ENCODE measurements around the gene P3H3. TPM values are rescaled to one million over a fixed set of nuclear protein-coding genes. Genes with fewer than 3 reads are reported as not detected.

The P3H3 gene
- total and polyA plus RNA-seq, 2 of the 4 experiments (the other 2 are of a cell fraction), result 27.8 to 83.9 TPM

- peaks cover 38% of the 10 kb centered on the region for H4K20me1 ChIP-seq (ENCODE audit: insufficient read depth, low read length)
- H3K9me3 ChIP-seq (ENCODE audit: control insufficient read depth, insufficient read depth, low read length), result no peaks in the 10 kb centered on the region
- in situ Hi-C loops (cut with MboI; ENCODE audit: low sequenced_read_pairs) (loop anchor here (5.0 kb wide), 1 partner anchor 96 kb away; no protein-coding TSS in a partner anchor), intact Hi-C loops (cut with micrococcal nuclease) (loop anchor here (5.0 kb wide), 1 partner anchor 771 kb away; no protein-coding TSS in a partner anchor), dilution Hi-C loops (cut with HindIII; ENCODE audit: low sequenced_read_pairs, unreplicated experiment) (no loop called here)
- ChIA-PET CTCF (no interaction called here), POLR2A (ENCODE audit: unreplicated experiment) (interaction anchor here (0.6 to 1.9 kb wide), 4 partner anchors 14 to 308 kb away, joined by 3 to 10 read pairs (median 4); partner anchors contain the start of gene USP5)
- H2BK120ac ChIP-seq (ENCODE audit: low read depth, low read length), result peak overlapping the region; percentile 65; the same call in 1 of the 2 replicates
- H2BK5ac ChIP-seq (ENCODE audit: low read depth, low read length, poor library complexity, severe bottlenecking), result peak overlapping the region; percentile 78
- H2AFZ ChIP-seq (replicated peaks; ENCODE audit: low read length, poor library complexity), result peak overlapping the region; percentile 95
- peak overlapping the region; percentile 92 for H4K5ac ChIP-seq (ENCODE audit: low read depth, low read length)
- peaks cover 14% of the 10 kb centered on the region for H3K4me1 ChIP-seq (ENCODE audit: control insufficient read depth, insufficient read depth, low read length)
- ATAC-seq (ENCODE audit: low read depth) (no peak), DNase-seq (no peak)
- BruUV-seq (replicated peaks), result no TSS peak
- peaks cover 16 to 39% of the 10 kb centered on the region in 2 experiments for H3K79me1 ChIP-seq (ENCODE audit: low read depth in 1 of 2, low read length in 2 of 2)
- peaks cover 58% of the 10 kb centered on the region for H3K36me3 ChIP-seq (ENCODE audit: control insufficient read depth, insufficient read depth, low read length)
- peak overlapping the region; percentile 95; the same call in 1 of the 2 replicates for H3K4ac ChIP-seq (ENCODE audit: low read depth, low read length)
- H2AK9ac ChIP-seq (replicated peaks; ENCODE audit: low read depth, low read length, poor library complexity), result peak overlapping the region; percentile 95
- no peaks in the 10 kb centered on the region for H3K27me3 ChIP-seq (ENCODE audit: control insufficient read depth, insufficient read depth, low read length)
- peak overlapping the region; percentile 73 for H3K23ac ChIP-seq (ENCODE audit: low read depth, low read length)
- no peak overlapping the region for H3K4me3 ChIP-seq (ENCODE audit: insufficient read depth, low read depth, low read length)
- H2AK5ac ChIP-seq (ENCODE audit: low read depth, low read length), result peak overlapping the region; percentile 97; the same call in 1 of the 2 replicates
- 0 out of 3 replicates have a peak overlapping the region, but pooled peaks have one; percentile 50 for H2BK15ac ChIP-seq (ENCODE audit: low read depth, low read length)
- peak overlapping the region; percentile 75; the same call in 1 of the 2 replicates for H3K27ac ChIP-seq (ENCODE audit: insufficient read depth, low read length)
- H3K14ac ChIP-seq (replicated peaks; ENCODE audit: low read depth, low read length), result peak overlapping the region; percentile 92
- WGBS, 2 experiments (ENCODE audit: extremely low coverage in 2 of 2, insufficient read length in 1 of 2), result 96% methylated on average over 5 of the region's 19 CpGs; no CpG with 5 or more reads in 1 of the 2 experiments
- H4K8ac ChIP-seq (ENCODE audit: low read depth in 2 of 2, low read length in 2 of 2), result peak overlapping the region; percentile 92 to 93
- H3K9me1 ChIP-seq (ENCODE audit: insufficient read depth, low read length), result 0 out of 2 replicates have a peak, but pooled peaks cover 7% of the 10 kb centered on the region
- H3K9ac ChIP-seq (ENCODE audit: low read depth, low read length), result peak overlapping the region; percentile 78; the same call in 1 of the 2 replicates
- peak overlapping the region; percentile 95 for H3K4me2 ChIP-seq (ENCODE audit: low read depth, low read length)
- no peak overlapping the region for H3K18ac ChIP-seq (ENCODE audit: low read depth, low read length)
- H4K91ac ChIP-seq (ENCODE audit: insufficient read depth, low read depth, low read length), result peak overlapping the region; percentile 46; the same call in 1 of the 2 replicates
- H2BK20ac ChIP-seq (ENCODE audit: low read depth, low read length), result no peak overlapping the region
- H3K56ac ChIP-seq (ENCODE audit: extremely low read depth, insufficient read depth, low read length), result no peak overlapping the region
- TF ChIP-seq CEBPB (IDR thresholded peaks at IDR 0.05; ENCODE audit: low read depth, low read length) (no peak), USF2 (IDR thresholded peaks at IDR 0.05; ENCODE audit: low read depth, low read length) (no peak), CHD1 (IDR thresholded peaks at IDR 0.05; ENCODE audit: low read depth, low read length) (no peak), MAFK (IDR thresholded peaks at IDR 0.05; ENCODE audit: low read depth, low read length) (no peak), RCOR1 (IDR thresholded peaks at IDR 0.05; ENCODE audit: insufficient replicate concordance, low read length) (no peak), RFX5 (IDR thresholded peaks at IDR 0.05; ENCODE audit: low read depth, low read length) (no peak), ELK1 (IDR thresholded peaks at IDR 0.05; ENCODE audit: borderline replicate concordance, low read depth, low read length) (no peak), FOS (IDR thresholded peaks at IDR 0.05; ENCODE audit: low read depth, low read length) (no peak), POLR2A (IDR thresholded peaks at IDR 0.05; ENCODE audit: low read depth, low read length) (no peak), MAZ (IDR thresholded peaks at IDR 0.05; ENCODE audit: borderline replicate concordance, low read depth, low read length) (no peak), SMC3 (IDR thresholded peaks at IDR 0.05; ENCODE audit: low read depth, low read length) (no peak), BHLHE40 (IDR thresholded peaks at IDR 0.05; ENCODE audit: low read depth, low read length) (no peak), NFE2L2 (IDR thresholded peaks at IDR 0.05; ENCODE audit: low read depth, low read length) (no peak), CTCF (conservative IDR thresholded peaks at IDR 0.05; ENCODE audit: low read depth, low read length) (no peak)
Observed at GRCh38 chr12:6866163-6866919, 38.1 kb downstream of the P3H3 start.
